SK-N-SH treated with all-trans-retinoic acid at 6 μM for 48 hours (cell line): ENCODE data around the gene CXCL10.

Experiments
- GLIS3 ChIP-seq: fragments of 250-450 bp; sonication (Bioruptor Pico); IDR thresholded peaks from 2 replicates; pipeline ENCODE4 v1.5.0; 2020; ENCODE audit warnings: mild to moderate bottlenecking, moderate library complexity
- TOX ChIP-seq: fragments of 250-450 bp; sonication (Bioruptor Pico); IDR thresholded peaks from 2 replicates; pipeline ENCODE4 v1.8.0; 2021; ENCODE audit warnings: mild to moderate bottlenecking, moderate library complexity, borderline replicate concordance
- ZC3H10 ChIP-seq: fragments of 250-450 bp; sonication (Bioruptor Pico); IDR thresholded peaks from 2 replicates; pipeline ENCODE4 v1.5.1; 2021; ENCODE audit warnings: mild to moderate bottlenecking, moderate library complexity
- ZFP3 ChIP-seq: fragments of 250-450 bp; sonication (Bioruptor Pico); IDR thresholded peaks from 2 replicates; pipeline ENCODE4 v1.5.0; 2020; ENCODE audit warnings: mild to moderate bottlenecking, moderate library complexity
- ZFP30 ChIP-seq: fragments of 450-650 bp; formaldehyde crosslinking; IDR thresholded peaks from 2 replicates; pipeline ENCODE4 v1.5.0; 2022; ENCODE audit warnings: mild to moderate bottlenecking, moderate library complexity
- TF ChIP-seq, protein P1 (sequence below): fragments of 250-450 bp; sonication (Bioruptor Pico); IDR thresholded peaks from 2 replicates; pipeline ENCODE4 v1.5.1; 2020; ENCODE audit warnings: low read depth, mild to moderate bottlenecking, moderate library complexity
- TF ChIP-seq, protein P2 (sequence below): fragments of 250-450 bp; sonication (Bioruptor Pico); IDR thresholded peaks from 2 replicates; pipeline ENCODE4 v1.8.0; 2020; ENCODE audit warnings: mild to moderate bottlenecking, moderate library complexity, borderline replicate concordance
- TF ChIP-seq, protein P3 (sequence below): fragments of 250-450 bp; sonication (Bioruptor Pico); IDR thresholded peaks from 2 replicates; pipeline ENCODE4 v1.5.0; 2020; ENCODE audit warnings: mild to moderate bottlenecking, moderate library complexity

DNA sequence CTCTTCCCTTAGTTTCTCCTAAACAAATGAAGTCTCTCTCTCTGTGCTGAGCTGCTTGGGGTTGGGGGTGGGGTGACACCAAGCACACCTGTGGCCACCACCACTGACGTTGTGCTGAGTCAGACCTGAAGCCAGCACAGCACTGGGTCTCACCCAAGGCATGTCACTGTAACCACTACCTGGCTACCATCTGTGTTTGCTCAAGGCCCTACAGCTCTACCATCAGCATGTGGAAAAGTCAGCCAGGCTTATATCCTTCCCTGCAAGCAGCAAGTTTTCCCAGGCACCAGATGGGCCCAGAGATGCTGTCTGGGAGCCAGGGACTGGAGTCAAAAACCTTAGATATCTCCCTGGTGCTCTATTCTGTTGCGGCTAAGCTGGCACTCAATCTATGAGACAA lies 6.9 kb downstream of the CXCL10 start:
- TF ChIP-seq GLIS3 (CRISPR knock-in tag) (no peak), ZFP3 (CRISPR knock-in tag) (no peak), ZC3H10 (no peak), ZFP30 (no peak), TOX (CRISPR knock-in tag) (no peak)
- TF ChIP-seq, protein P1, sequence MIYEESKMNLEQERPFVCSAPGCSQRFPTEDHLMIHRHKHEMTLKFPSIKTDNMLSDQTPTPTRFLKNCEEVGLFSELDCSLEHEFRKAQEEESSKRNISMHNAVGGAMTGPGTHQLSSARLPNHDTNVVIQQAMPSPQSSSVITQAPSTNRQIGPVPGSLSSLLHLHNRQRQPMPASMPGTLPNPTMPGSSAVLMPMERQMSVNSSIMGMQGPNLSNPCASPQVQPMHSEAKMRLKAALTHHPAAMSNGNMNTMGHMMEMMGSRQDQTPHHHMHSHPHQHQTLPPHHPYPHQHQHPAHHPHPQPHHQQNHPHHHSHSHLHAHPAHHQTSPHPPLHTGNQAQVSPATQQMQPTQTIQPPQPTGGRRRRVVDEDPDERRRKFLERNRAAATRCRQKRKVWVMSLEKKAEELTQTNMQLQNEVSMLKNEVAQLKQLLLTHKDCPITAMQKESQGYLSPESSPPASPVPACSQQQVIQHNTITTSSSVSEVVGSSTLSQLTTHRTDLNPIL: no peak
- TF ChIP-seq, protein P2, sequence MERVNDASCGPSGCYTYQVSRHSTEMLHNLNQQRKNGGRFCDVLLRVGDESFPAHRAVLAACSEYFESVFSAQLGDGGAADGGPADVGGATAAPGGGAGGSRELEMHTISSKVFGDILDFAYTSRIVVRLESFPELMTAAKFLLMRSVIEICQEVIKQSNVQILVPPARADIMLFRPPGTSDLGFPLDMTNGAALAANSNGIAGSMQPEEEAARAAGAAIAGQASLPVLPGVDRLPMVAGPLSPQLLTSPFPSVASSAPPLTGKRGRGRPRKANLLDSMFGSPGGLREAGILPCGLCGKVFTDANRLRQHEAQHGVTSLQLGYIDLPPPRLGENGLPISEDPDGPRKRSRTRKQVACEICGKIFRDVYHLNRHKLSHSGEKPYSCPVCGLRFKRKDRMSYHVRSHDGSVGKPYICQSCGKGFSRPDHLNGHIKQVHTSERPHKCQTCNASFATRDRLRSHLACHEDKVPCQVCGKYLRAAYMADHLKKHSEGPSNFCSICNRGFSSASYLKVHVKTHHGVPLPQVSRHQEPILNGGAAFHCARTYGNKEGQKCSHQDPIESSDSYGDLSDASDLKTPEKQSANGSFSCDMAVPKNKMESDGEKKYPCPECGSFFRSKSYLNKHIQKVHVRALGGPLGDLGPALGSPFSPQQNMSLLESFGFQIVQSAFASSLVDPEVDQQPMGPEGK (CRISPR knock-in tag): no peak
- TF ChIP-seq, protein P3, sequence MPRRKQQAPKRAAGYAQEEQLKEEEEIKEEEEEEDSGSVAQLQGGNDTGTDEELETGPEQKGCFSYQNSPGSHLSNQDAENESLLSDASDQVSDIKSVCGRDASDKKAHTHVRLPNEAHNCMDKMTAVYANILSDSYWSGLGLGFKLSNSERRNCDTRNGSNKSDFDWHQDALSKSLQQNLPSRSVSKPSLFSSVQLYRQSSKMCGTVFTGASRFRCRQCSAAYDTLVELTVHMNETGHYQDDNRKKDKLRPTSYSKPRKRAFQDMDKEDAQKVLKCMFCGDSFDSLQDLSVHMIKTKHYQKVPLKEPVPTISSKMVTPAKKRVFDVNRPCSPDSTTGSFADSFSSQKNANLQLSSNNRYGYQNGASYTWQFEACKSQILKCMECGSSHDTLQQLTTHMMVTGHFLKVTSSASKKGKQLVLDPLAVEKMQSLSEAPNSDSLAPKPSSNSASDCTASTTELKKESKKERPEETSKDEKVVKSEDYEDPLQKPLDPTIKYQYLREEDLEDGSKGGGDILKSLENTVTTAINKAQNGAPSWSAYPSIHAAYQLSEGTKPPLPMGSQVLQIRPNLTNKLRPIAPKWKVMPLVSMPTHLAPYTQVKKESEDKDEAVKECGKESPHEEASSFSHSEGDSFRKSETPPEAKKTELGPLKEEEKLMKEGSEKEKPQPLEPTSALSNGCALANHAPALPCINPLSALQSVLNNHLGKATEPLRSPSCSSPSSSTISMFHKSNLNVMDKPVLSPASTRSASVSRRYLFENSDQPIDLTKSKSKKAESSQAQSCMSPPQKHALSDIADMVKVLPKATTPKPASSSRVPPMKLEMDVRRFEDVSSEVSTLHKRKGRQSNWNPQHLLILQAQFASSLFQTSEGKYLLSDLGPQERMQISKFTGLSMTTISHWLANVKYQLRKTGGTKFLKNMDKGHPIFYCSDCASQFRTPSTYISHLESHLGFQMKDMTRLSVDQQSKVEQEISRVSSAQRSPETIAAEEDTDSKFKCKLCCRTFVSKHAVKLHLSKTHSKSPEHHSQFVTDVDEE (CRISPR knock-in tag): no peak
